Measurements from ENCODE around the gene TPRN. TPM values are rescaled to one million over a fixed set of nuclear protein-coding genes. Genes with fewer than 3 reads are reported as not detected.

The TPRN gene
- total and polyA plus RNA-seq, 9 of the 15 experiments (the other 6 are each of a cell fraction or from before 2014, with no cell fraction given) = 0.31 to 31.9 (median 4.4) TPM

- TF ChIP-seq, protein P1, sequence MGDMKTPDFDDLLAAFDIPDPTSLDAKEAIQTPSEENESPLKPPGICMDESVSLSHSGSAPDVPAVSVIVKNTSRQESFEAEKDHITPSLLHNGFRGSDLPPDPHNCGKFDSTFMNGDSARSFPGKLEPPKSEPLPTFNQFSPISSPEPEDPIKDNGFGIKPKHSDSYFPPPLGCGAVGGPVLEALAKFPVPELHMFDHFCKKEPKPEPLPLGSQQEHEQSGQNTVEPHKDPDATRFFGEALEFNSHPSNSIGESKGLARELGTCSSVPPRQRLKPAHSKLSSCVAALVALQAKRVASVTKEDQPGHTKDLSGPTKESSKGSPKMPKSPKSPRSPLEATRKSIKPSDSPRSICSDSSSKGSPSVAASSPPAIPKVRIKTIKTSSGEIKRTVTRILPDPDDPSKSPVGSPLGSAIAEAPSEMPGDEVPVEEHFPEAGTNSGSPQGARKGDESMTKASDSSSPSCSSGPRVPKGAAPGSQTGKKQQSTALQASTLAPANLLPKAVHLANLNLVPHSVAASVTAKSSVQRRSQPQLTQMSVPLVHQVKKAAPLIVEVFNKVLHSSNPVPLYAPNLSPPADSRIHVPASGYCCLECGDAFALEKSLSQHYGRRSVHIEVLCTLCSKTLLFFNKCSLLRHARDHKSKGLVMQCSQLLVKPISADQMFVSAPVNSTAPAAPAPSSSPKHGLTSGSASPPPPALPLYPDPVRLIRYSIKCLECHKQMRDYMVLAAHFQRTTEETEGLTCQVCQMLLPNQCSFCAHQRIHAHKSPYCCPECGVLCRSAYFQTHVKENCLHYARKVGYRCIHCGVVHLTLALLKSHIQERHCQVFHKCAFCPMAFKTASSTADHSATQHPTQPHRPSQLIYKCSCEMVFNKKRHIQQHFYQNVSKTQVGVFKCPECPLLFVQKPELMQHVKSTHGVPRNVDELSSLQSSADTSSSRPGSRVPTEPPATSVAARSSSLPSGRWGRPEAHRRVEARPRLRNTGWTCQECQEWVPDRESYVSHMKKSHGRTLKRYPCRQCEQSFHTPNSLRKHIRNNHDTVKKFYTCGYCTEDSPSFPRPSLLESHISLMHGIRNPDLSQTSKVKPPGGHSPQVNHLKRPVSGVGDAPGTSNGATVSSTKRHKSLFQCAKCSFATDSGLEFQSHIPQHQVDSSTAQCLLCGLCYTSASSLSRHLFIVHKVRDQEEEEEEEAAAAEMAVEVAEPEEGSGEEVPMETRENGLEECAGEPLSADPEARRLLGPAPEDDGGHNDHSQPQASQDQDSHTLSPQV (IDR thresholded peaks at IDR 0.05) = peak; percentile 96
- no peak for TF ChIP-seq ARNT (IDR thresholded peaks at IDR 0.05)
- peak; percentile 91 for TF ChIP-seq FOSL1 (tag; conservative IDR thresholded peaks at IDR 0.05)
- peak in 1 of 2 experiments; percentile 45; a peak in 1 of 3 replicates for TF ChIP-seq CBX3 (IDR thresholded peaks at IDR 0.05; ENCODE audit: borderline replicate concordance in 1 of 2, low read length in 2 of 2)
- TF ChIP-seq SETDB1 (IDR thresholded peaks at IDR 0.05; ENCODE audit: low read length) = no peak
- TF ChIP-seq DPF2 (IDR thresholded peaks at IDR 0.05) = peak; percentile 96
- TF ChIP-seq, protein P2, sequence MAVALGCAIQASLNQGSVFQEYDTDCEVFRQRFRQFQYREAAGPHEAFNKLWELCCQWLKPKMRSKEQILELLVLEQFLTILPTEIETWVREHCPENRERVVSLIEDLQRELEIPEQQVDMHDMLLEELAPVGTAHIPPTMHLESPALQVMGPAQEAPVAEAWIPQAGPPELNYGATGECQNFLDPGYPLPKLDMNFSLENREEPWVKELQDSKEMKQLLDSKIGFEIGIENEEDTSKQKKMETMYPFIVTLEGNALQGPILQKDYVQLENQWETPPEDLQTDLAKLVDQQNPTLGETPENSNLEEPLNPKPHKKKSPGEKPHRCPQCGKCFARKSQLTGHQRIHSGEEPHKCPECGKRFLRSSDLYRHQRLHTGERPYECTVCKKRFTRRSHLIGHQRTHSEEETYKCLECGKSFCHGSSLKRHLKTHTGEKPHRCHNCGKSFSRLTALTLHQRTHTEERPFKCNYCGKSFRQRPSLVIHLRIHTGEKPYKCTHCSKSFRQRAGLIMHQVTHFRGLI (CRISPR knock-in tag; IDR thresholded peaks at IDR 0.05) = no peak
- TF ChIP-seq ZNF639 (CRISPR knock-in tag; conservative IDR thresholded peaks at IDR 0.05 in 1 of 2, IDR thresholded peaks at IDR 0.05 in 1 of 2) = 0 out of 4 replicates have a peak, but pooled peaks of 1 of the 2 experiments have one; percentile 72
- TF ChIP-seq EP300 (IDR thresholded peaks at IDR 0.05; ENCODE audit: low read length) = peak; percentile 77
- TF ChIP-seq ZFPM2 (CRISPR knock-in tag; IDR thresholded peaks at IDR 0.05) = 0 out of 2 replicates have a peak, but pooled peaks have one; percentile 53
- TF ChIP-seq ATF7 (IDR thresholded peaks at IDR 0.05) = peak; percentile 53; the same call in 1 of the 2 replicates
- no peak for TF ChIP-seq CCAR2 (IDR thresholded peaks at IDR 0.05; ENCODE audit: low read depth, low read length)
- TF ChIP-seq GATA2 (CRISPR knock-in tag; IDR thresholded peaks at IDR 0.05) = peak; percentile 75
- peak; percentile 45; the same call in 1 of the 2 replicates for TF ChIP-seq NFIC (IDR thresholded peaks at IDR 0.05)
- TF ChIP-seq, protein P3, sequence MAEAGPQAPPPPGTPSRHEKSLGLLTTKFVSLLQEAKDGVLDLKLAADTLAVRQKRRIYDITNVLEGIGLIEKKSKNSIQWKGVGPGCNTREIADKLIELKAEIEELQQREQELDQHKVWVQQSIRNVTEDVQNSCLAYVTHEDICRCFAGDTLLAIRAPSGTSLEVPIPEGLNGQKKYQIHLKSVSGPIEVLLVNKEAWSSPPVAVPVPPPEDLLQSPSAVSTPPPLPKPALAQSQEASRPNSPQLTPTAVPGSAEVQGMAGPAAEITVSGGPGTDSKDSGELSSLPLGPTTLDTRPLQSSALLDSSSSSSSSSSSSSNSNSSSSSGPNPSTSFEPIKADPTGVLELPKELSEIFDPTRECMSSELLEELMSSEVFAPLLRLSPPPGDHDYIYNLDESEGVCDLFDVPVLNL (CRISPR knock-in tag; IDR thresholded peaks at IDR 0.05; ENCODE audit: low read depth) = no peak
- TF ChIP-seq ETV5 (CRISPR knock-in tag; IDR thresholded peaks at IDR 0.05; ENCODE audit: low read depth) = peak; percentile 80; the same call in 1 of the 2 replicates
- TF ChIP-seq ZZZ3 (IDR thresholded peaks at IDR 0.05) = no peak
- TF ChIP-seq MYNN (IDR thresholded peaks at IDR 0.05) = peak; percentile 97
- no peak for TF ChIP-seq MYNN (CRISPR knock-in tag; IDR thresholded peaks at IDR 0.05)
- no peak for TF ChIP-seq SNAPC5 (CRISPR knock-in tag; IDR thresholded peaks at IDR 0.05)
Observed at GRCh38 chr9:137218754-137219271, 18.3 kb upstream of the TPRN start (continued).
